ENCODE results near the gene ZRANB3.

DNA sequence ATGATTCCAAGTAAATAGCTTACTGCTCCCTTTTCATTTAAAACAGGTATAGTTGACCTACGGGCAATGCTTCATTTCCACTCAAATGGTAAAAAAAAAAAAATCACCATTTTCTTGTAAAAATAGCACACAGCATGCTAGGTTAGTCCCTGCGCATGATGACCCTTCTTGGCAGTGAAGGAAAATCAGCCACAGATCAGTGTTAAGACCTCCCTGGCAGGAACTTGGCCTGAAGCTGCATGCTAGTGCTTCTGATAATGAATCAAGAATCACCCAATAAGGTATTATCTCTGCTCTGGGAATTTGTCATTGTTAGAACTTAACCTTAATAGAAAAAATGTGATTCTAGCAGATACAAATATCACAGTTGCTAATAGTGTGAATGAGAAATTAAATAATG, 312.6 kb downstream of the ZRANB3 start:
- TF ChIP-seq CTCF (IDR thresholded peaks at IDR 0.05) (no peak), POLR2A (IDR thresholded peaks at IDR 0.05) (no peak), EP300 (IDR thresholded peaks at IDR 0.05) (no peak)
